Adrenal gland (tissue), 5 donors: Measurements from ENCODE around the gene PRKAR1B.

ENCODE experiments used
- CTCF ChIP-seq, 6 experiments: fragments of 450-650 bp in 4 of 6; fragments of 200-600 bp in 2 of 6; sonication (generic) in 1 of 6; IDR thresholded peaks; 1 replicate in 5 of 6; 2 replicates in 1 of 6; pipeline versions ENCODE4 v1.5.1 to v1.8.0; 2016 to 2021; ENCODE audit warnings: antibody characterized with exemption in 6 of 6, mild to moderate bottlenecking in 2 of 6, moderate library complexity in 1 of 6
- POLR2A ChIP-seq, 2 donors: fragments of 450-650 bp; IDR thresholded peaks; one replicate each; pipeline ENCODE4 v1.6.1; 2017; ENCODE audit warnings: antibody characterized with exemption in 2 of 2, mild to moderate bottlenecking in 2 of 2, moderate library complexity in 1 of 2
- donor health status: DM: no; HTN: no; CAD: no.

DNA sequence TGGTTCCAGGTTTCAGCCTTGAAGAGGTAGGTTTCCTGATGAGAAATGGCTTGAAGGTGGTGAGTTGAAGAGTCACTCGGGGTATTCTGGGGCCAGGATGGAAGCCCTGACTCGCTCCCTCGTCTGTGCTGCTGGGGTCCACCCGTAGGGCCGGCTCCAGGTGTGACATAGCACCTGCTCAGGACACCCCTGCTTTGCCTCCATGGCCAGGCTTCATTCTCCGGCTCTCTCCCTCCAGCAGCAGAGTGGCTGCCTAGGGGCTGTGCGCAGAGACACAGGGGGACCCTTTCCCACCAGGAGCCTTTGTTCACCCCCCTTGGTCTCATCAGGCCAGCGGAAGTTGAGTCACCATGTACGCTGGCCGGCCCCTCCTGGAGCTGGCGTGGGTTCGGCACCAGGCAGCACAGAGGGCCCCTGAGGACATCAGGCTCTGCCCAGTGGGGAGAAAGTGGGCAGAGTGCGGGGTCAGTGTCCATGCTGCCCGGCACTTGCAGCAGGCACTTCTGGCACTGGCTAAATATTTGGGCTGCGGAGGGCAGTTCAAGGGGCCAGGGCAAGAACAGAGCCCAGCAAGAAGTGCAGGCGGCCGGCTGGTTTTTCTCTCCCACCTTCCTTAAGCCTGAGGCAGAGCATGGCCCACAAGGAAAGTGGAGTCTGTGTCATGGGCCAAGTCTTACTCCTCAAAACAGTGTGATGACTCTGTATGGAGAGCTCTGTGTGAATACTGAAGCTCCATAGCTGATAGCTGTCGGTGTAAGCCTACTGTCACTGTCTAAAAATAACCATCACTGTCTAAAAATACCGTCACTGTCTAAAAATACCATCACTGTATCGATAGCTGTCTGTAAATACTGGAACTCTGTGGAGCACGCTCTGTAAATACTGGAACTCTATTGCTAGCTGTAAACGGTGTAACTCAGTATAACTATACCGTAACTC is 3.7 kb upstream of the PRKAR1B start:
- TF ChIP-seq CTCF (IDR thresholded peaks at IDR 0.05) (no peak), POLR2A (IDR thresholded peaks at IDR 0.05) (no peak)
